GM12878 (cell line): ENCODE measurements around the gene CES3. TPM values are rescaled to one million over a fixed set of nuclear protein-coding genes. Genes with fewer than 3 reads are reported as not detected.
A peak's percentile ranks its signal among the peaks of the same experiment; 100 is the strongest.

ENCODE experiments used
- ATAC-seq: fragments of 200-7000 bp; cut with Tn5 transposase; 3 replicates; pipeline ENCODE4 v1.9.1; 2020; ENCODE audit warnings: mild to moderate bottlenecking, moderate library complexity
- BruUV-seq: library from RNA; stranded (reverse); fragments of 400-500 nt; replicated peaks from 2 replicates; lab custom pipeline; 2021; lab: Mats Ljungman, UMichigan
- CTCF ChIA-PET: fragments of 300-600 bp; sonication (Branson Sonifier 250); formaldehyde crosslinking; extraction: SDS; loops from one replicate; lab custom pipeline; 2021; ENCODE audit warnings: inconsistent platforms; lab: Yijun Ruan, JAX
- POLR2A ChIA-PET: fragments of 350-600 bp; formaldehyde crosslinking; extraction: SDS; loops from one replicate; lab custom pipeline; 2021; ENCODE audit warnings: inconsistent platforms; lab: Charles Lee
- RAD21 ChIA-PET: fragments of 300-600 bp; sonication (Branson Sonifier 250); formaldehyde crosslinking; loops from one replicate; lab custom pipeline; 2023; ENCODE audit warnings: antibody characterized with exemption; ENCODE audit not compliant: unreplicated experiment; lab: Charles Lee
- SMC1A ChIA-PET: fragments of 300-600 bp; sonication (Branson Sonifier 250); formaldehyde crosslinking; loops from one replicate; lab custom pipeline; 2023; ENCODE audit not compliant: unreplicated experiment, uncharacterized antibody; lab: Charles Lee
- DNase-seq: peaks from one replicate; pipeline ENCODE4 v3.0.0-alpha.2; 2011; ENCODE audit warnings: low read depth, low spot score
- FAIRE-seq: peaks from 3 replicates; lab custom pipeline; 2011; peaks lifted over from hg19 to GRCh38; lab: Jason Lieb, UNC
- H2AFZ ChIP-seq: 2 replicates; pipeline ENCODE4 v1.6.0; 2011; ENCODE audit warnings: low read depth, low read length, control low read depth; ENCODE audit not compliant: control insufficient read depth
- H3K27ac ChIP-seq: 2 replicates; pipeline ENCODE4 v1.5.1; 2011; ENCODE audit warnings: control low read depth; ENCODE audit not compliant: control insufficient read depth, insufficient read depth
- H3K27me3 ChIP-seq, 2 experiments: replicated peaks in 1 of 2; 2 replicates each; pipeline versions ENCODE4 v1.6.0 to v1.6.1; 2011; ENCODE audit warnings: low read length in 1 of 2; ENCODE audit not compliant: control insufficient read depth in 2 of 2, insufficient read depth in 2 of 2
- H3K36me3 ChIP-seq, 2 experiments: 2 replicates each; pipeline ENCODE4 v1.5.1; 2011; ENCODE audit warnings: low read length in 1 of 2; ENCODE audit not compliant: control insufficient read depth in 2 of 2, insufficient read depth in 2 of 2
- H3K4me1 ChIP-seq: 2 replicates; pipeline ENCODE4 v1.6.1; 2011; ENCODE audit warnings: mild to moderate bottlenecking, low read length, moderate library complexity, mixed read lengths; ENCODE audit not compliant: control insufficient read depth, insufficient read depth
- H3K4me2 ChIP-seq: 2 replicates; pipeline ENCODE4 v1.6.0; 2011; ENCODE audit warnings: control low read depth; ENCODE audit not compliant: control insufficient read depth, insufficient read depth
- H3K4me3 ChIP-seq: fragments of 200-600 bp; sonication (generic); 2 replicates; pipeline ENCODE4 v1.5.1; 2016
- H3K79me2 ChIP-seq: 2 replicates; pipeline ENCODE4 v1.6.0; 2011; ENCODE audit warnings: low read length; ENCODE audit not compliant: control insufficient read depth, insufficient read depth
- H3K9ac ChIP-seq: 2 replicates; pipeline ENCODE4 v1.8.0; 2011; ENCODE audit warnings: low read length, control low read depth, mixed read lengths; ENCODE audit not compliant: control insufficient read depth, insufficient read depth
- H3K9me3 ChIP-seq: replicated peaks from 3 replicates; pipeline ENCODE4 v1.5.1; 2011; ENCODE audit warnings: mild to moderate bottlenecking, low read length; ENCODE audit not compliant: control insufficient read depth, insufficient read depth
- H4K20me1 ChIP-seq: 2 replicates; pipeline ENCODE4 v1.6.0; 2011; ENCODE audit not compliant: control insufficient read depth, insufficient read depth
- CTCF ChIP-seq, 3 experiments: IDR thresholded peaks in 2 of 3; conservative IDR thresholded peaks in 1 of 3; 2 replicates each; pipeline ENCODE4 v1.5.1; 2011; ENCODE audit warnings: low read depth in 3 of 3, low read length in 3 of 3, mild to moderate bottlenecking in 3 of 3, control low read depth in 2 of 3, moderate library complexity in 2 of 3, inconsistent platforms in 1 of 3, mixed read lengths in 1 of 3; ENCODE audit not compliant: control insufficient read depth in 2 of 3, insufficient read depth in 1 of 3; ENCODE audit errors: extremely low read depth in 1 of 3
- DPF2 ChIP-seq: fragments of 450-650 bp; IDR thresholded peaks from 2 replicates; pipeline ENCODE4 v1.6.1; 2017; ENCODE audit warnings: mild to moderate bottlenecking
- EGR1 ChIP-seq, 2 experiments: IDR thresholded peaks; 1 replicate in 1 of 2; 2 replicates in 1 of 2; pipeline ENCODE4 v1.6.1; 2011 to 2012; ENCODE audit warnings: low read depth in 2 of 2, low read length in 2 of 2, borderline replicate concordance in 1 of 2, mild to moderate bottlenecking in 1 of 2, moderate library complexity in 1 of 2
- GATAD2B ChIP-seq: fragments of 450-650 bp; conservative IDR thresholded peaks from 2 replicates; pipeline ENCODE4 v1.6.1; 2017; ENCODE audit warnings: low read depth, mild to moderate bottlenecking, moderate library complexity
- MLLT1 ChIP-seq: fragments of 450-650 bp; IDR thresholded peaks from 2 replicates; pipeline ENCODE4 v1.6.1; 2016; ENCODE audit warnings: mild to moderate bottlenecking
- NR2F1 ChIP-seq: fragments of 450-650 bp; conservative IDR thresholded peaks from 2 replicates; pipeline ENCODE4 v1.6.1; 2017; ENCODE audit warnings: mild to moderate bottlenecking
- POLR2A ChIP-seq: IDR thresholded peaks from 2 replicates; pipeline ENCODE4 v1.6.1; 2011; ENCODE audit warnings: low read depth, mild to moderate bottlenecking, low read length
- POU2F2 ChIP-seq: IDR thresholded peaks from 3 replicates; pipeline ENCODE4 v1.6.1; 2011; ENCODE audit warnings: low read depth, mild to moderate bottlenecking, low read length, borderline replicate concordance
- RB1 ChIP-seq: fragments of 450-650 bp; formaldehyde crosslinking; IDR thresholded peaks from 2 replicates; pipeline ENCODE4 v1.6.1; 2017; ENCODE audit warnings: mild to moderate bottlenecking, borderline replicate concordance
- SIX5 ChIP-seq: IDR thresholded peaks from 2 replicates; pipeline ENCODE4 v1.6.1; 2011; ENCODE audit warnings: mild to moderate bottlenecking, low read depth, low read length, moderate library complexity; ENCODE audit not compliant: severe bottlenecking
- SPI1 ChIP-seq: IDR thresholded peaks from 2 replicates; pipeline ENCODE4 v1.6.1; 2011; ENCODE audit warnings: low read depth, mild to moderate bottlenecking, low read length, moderate library complexity, borderline replicate concordance; ENCODE audit not compliant: insufficient read depth
- TCF7 ChIP-seq: IDR thresholded peaks from 2 replicates; pipeline ENCODE4 v1.6.1; 2014; ENCODE audit warnings: antibody characterized with exemption, borderline replicate concordance
- ZBTB11 ChIP-seq: fragments of 450-650 bp; formaldehyde crosslinking; IDR thresholded peaks from 2 replicates; pipeline ENCODE4 v1.5.0; 2022; ENCODE audit warnings: mild to moderate bottlenecking, missing genetic modification characterization
- ZSCAN29 ChIP-seq: fragments of 450-650 bp; IDR thresholded peaks from 2 replicates; pipeline ENCODE4 v1.6.1; 2017; ENCODE audit warnings: mild to moderate bottlenecking, moderate library complexity
- WGBS: methylation state at CpG from one replicate; pipeline ENCODE4 v1.1.6; 2016; ENCODE audit warnings: low lambda C conversion rate; ENCODE audit not compliant: insufficient replicate concordance, insufficient coverage; ENCODE audit errors: missing lambda C conversion rate; 5-methylcytosine and 5-hydroxymethylcytosine counted together
- in situ Hi-C: fragments of 300-500 bp; cut with MboI; formaldehyde crosslinking; loops from 9 replicates; pipeline ENCODE4 v1.14.3; 2018; ENCODE audit warnings: mixed read lengths
- intact Hi-C: fragments of 100-400 bp; cut with micrococcal nuclease; formaldehyde crosslinking; loops from one replicate; pipeline ENCODE4 v1.14.2; 2022; ENCODE audit not compliant: unreplicated experiment
- polyA plus RNA-seq, 11 experiments: library from polyadenylated mRNA; depleted of rRNA in 4 of 11; unstranded in 6 of 11; stranded (reverse) in 5 of 11; fragments of >200 nt; fragmentation: Nextera tagmentation in 4 of 11; fragmentation: Illumina TruSeq in 1 of 11; extraction: Ambion mirVana in 4 of 11; extraction: Trizol in 1 of 11; gene quantifications; 1 replicate in 1 of 11; 2 replicates in 10 of 11; pipeline versions ENCODE4 v1.2.1 to v1.2.3, GENCODE V29; 2011 to 2016; ENCODE audit warnings: inconsistent platforms in 2 of 11, missing spikeins in 2 of 11, low read depth in 1 of 11
- total RNA-seq, 4 experiments: library from RNA; depleted of rRNA in 3 of 4; stranded (reverse); fragments of >200 nt in 3 of 4; fragmentation: Illumina TruSeq in 1 of 4; extraction: Trizol in 1 of 4; gene quantifications; 2 replicates each; pipeline versions ENCODE4 v1.2.1 to v1.2.3, GENCODE V29; 2013 to 2021

CES3 gene
- total and polyA plus RNA-seq, 10 of the 15 experiments (the other 5 are each of a cell fraction or from before 2014, with no cell fraction given), result 0.09 to 3.1 (median 0.76) TPM

- H3K9ac ChIP-seq, result peak overlapping the region; percentile 28
- H3K4me1 ChIP-seq, result peaks cover 13% of the 10 kb centered on the region; the same call in 1 of the 2 replicates
- peaks cover 0 to 2% of the 10 kb centered on the region in 2 experiments; a peak in 3 of 4 replicates for H3K27me3 ChIP-seq
- no TSS peak for BruUV-seq
- H3K4me3 ChIP-seq, result peak overlapping the region; percentile 68
- ChIA-PET CTCF (interaction anchor here (1.1 to 12.3 kb wide), 10 partner anchors 30 to 142 kb away, joined by 3 to 205 read pairs (median 4); no protein-coding TSS in a partner anchor), SMC1A (interaction anchor here (0.6 to 2.5 kb wide), 9 partner anchors 10 to 145 kb away, joined by 3 to 12 read pairs (median 4); no protein-coding TSS in a partner anchor), POLR2A (interaction anchor here (0.6 to 2.1 kb wide), 4 partner anchors 15 to 172 kb away, joined by 3 to 7 read pairs (median 4); partner anchors contain the start of gene CBFB), RAD21 (interaction anchor here (0.7 to 1.8 kb wide), 9 partner anchors 14 to 144 kb away, joined by 3 to 8 read pairs (median 3); no protein-coding TSS in a partner anchor)
- no peaks in the 10 kb centered on the region for H3K9me3 ChIP-seq
- 3% methylated on average over 70 of the region's 70 CpGs for WGBS
- FAIRE-seq (no peak), DNase-seq (no peak), ATAC-seq (peak; percentile 75)
- H2AFZ ChIP-seq, result peak overlapping the region; percentile 78
- H4K20me1 ChIP-seq, result no peaks in the 10 kb centered on the region
- H3K4me2 ChIP-seq, result peak overlapping the region; percentile 88
- no peak overlapping the region for H3K27ac ChIP-seq
- in situ Hi-C loops, result no loop called here
- intact Hi-C loops, result loop anchor here (5.0 to 10.0 kb wide), 2 partner anchors 37 to 59 kb away; no protein-coding TSS in a partner anchor
- no peaks in the 10 kb centered on the region for H3K79me2 ChIP-seq
- no peaks in the 10 kb centered on the region for H3K36me3 ChIP-seq
- TF ChIP-seq ZSCAN29 (peak; percentile 40; the same call in 1 of the 2 replicates), GATAD2B (peak; percentile 94), SPI1 (no peak), CTCF (IDR thresholded peaks at IDR 0.05 in 2 of 3, conservative IDR thresholded peaks at IDR 0.05 in 1 of 3; ENCODE audit: control insufficient read depth in 2 of 3, extremely low read depth in 1 of 3, insufficient read depth in 1 of 3, low read depth in 3 of 3, low read length in 3 of 3) (peak; percentile 2 to 29 (median 28); a peak in 3 of 6 replicates), POU2F2 (no peak), MLLT1 (no peak), SIX5 (no peak), TCF7 (no peak), ZBTB11 (CRISPR knock-in tag) (no peak), NR2F1 (peak; percentile 43), RB1 (peak; percentile 55; the same call in 1 of the 2 replicates), EGR1 (IDR thresholded peaks at IDR 0.05; ENCODE audit: borderline replicate concordance in 1 of 2, low read depth in 2 of 2, low read length in 2 of 2) (peak in 1 of 2 experiments; percentile 58; a peak in 1 of 3 replicates), DPF2 (peak; percentile 87; the same call in 1 of the 2 replicates), POLR2A (0 out of 2 replicates have a peak, but pooled peaks have one; percentile 33)
Measured at GRCh38 chr16:67013823-67014633, 53.0 kb downstream of the CES3 start.
